HL-60 (cell line): Measurements from ENCODE around the gene FTO.

Experiments
- DNase-seq, 2 experiments: peaks; one replicate each; pipeline ENCODE4 v3.0.0-alpha.2; 2010 to 2020; ENCODE audit warnings: low read depth in 1 of 2, low spot score in 1 of 2
- H3K27ac ChIP-seq: fragments of 250-450 bp; sonication (Bioruptor Pico); replicated peaks from 2 replicates; pipeline ENCODE4 v1.5.1; 2020; ENCODE audit warnings: mild to moderate bottlenecking, moderate library complexity
- H3K27me3 ChIP-seq: fragments of 250-450 bp; sonication (Bioruptor Pico); 2 replicates; pipeline ENCODE4 v1.5.1; 2021; ENCODE audit warnings: mild to moderate bottlenecking, moderate library complexity; ENCODE audit not compliant: insufficient read depth, poor library complexity, severe bottlenecking
- H3K4me3 ChIP-seq: replicated peaks from 2 replicates; pipeline ENCODE4 v1.5.1; 2011; ENCODE audit warnings: mild to moderate bottlenecking, control low read depth, low read length; ENCODE audit not compliant: insufficient read depth
- GABPA ChIP-seq: IDR thresholded peaks from 2 replicates; pipeline ENCODE4 v1.6.1; 2012; ENCODE audit warnings: low read depth
- POLR2AphosphoS5 ChIP-seq: IDR thresholded peaks from 2 replicates; pipeline ENCODE4 v1.6.1; 2012; ENCODE audit warnings: low read depth
- REST ChIP-seq: IDR thresholded peaks from 2 replicates; pipeline ENCODE4 v1.6.1; 2012; ENCODE audit warnings: low read depth; ENCODE audit not compliant: insufficient replicate concordance
- SPI1 ChIP-seq: IDR thresholded peaks from 2 replicates; pipeline ENCODE4 v1.6.1; 2012; ENCODE audit warnings: low read depth, mild to moderate bottlenecking, borderline replicate concordance
- TF ChIP-seq, protein P1 (sequence below): IDR thresholded peaks from one replicate; pipeline ENCODE4 v1.5.1; 2011; ENCODE audit warnings: low read length, control low read depth, inconsistent platforms; ENCODE audit not compliant: insufficient read depth

The FTO gene

GRCh38 chr16:53779186-53779585 lies 75.2 kb downstream of the FTO start:
- H3K4me3 ChIP-seq, result no peak overlapping the region

DNA sequence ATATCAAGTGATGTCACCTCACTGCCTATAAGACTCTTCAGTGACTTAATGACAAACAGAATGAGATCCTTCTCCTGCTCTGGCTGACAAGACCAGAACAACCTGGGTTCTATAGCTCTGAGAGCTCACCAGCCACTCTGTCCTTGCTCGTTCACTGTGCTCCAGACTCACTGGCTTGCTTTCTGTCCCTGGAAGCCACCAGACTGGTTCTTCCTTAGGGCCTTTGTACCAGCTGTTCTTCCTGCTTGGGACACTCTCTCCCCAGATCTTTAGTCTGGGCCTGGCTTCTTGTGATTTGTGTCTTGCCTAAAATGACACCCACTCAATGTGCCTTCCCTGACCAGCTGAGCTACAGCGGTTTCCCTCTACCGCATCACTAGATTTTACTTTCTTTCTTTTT lies 76.1 kb downstream of the FTO start:
- Histone ChIP-seq H3K27me3 (no peaks in the 10 kb centered on the region), H3K27ac (no peak overlapping the region), H3K4me3 (no peak overlapping the region)
- no peak for DNase-seq
- TF ChIP-seq, protein P1, sequence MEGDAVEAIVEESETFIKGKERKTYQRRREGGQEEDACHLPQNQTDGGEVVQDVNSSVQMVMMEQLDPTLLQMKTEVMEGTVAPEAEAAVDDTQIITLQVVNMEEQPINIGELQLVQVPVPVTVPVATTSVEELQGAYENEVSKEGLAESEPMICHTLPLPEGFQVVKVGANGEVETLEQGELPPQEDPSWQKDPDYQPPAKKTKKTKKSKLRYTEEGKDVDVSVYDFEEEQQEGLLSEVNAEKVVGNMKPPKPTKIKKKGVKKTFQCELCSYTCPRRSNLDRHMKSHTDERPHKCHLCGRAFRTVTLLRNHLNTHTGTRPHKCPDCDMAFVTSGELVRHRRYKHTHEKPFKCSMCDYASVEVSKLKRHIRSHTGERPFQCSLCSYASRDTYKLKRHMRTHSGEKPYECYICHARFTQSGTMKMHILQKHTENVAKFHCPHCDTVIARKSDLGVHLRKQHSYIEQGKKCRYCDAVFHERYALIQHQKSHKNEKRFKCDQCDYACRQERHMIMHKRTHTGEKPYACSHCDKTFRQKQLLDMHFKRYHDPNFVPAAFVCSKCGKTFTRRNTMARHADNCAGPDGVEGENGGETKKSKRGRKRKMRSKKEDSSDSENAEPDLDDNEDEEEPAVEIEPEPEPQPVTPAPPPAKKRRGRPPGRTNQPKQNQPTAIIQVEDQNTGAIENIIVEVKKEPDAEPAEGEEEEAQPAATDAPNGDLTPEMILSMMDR, result no peak
- no peak for TF ChIP-seq GABPA
- TF ChIP-seq REST, result no peak
- TF ChIP-seq POLR2AphosphoS5, result no peak
- no peak for TF ChIP-seq SPI1

More at GRCh38 chr16:53779186-53779585, 75.2 kb downstream of the FTO start:
- TF ChIP-seq REST (no peak), GABPA (no peak), SPI1 (no peak), POLR2AphosphoS5 (no peak)
- TF ChIP-seq, protein P1, result no peak
- Histone ChIP-seq H3K27me3 (no peaks in the 10 kb centered on the region), H3K27ac (no peak overlapping the region)
- DNase-seq, result no peak

DNA sequence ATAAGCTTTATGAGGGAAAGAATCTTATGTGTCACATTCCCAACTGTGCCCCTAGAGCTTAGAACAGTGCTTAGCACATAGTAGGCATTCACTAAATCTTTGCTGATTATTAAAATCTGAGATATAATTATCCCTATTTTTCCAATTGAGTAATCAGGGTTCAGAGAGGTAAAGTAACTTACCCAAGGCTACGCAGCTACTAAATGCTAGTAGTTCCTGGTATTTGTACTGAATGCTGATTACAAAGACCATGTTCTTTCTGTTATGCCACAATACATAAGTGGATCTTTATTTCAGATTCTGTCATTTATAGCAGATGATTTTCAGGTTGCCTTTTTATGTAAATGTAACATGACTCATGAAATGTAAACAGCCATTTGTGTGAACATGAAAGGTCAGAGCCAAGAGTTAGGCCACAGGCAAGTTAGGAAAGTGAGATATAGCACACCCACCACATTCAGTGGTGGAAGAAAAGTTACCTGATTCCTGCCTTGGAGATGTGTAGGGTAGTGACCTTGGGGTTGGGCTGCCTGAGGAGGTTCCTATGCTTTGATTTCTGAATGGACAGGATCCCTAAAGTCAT lies 77.2 kb downstream of the FTO start:
- no peak for DNase-seq
- TF ChIP-seq, protein P1, result no peak
- no peak for TF ChIP-seq GABPA
- no peak for TF ChIP-seq SPI1
- TF ChIP-seq REST, result no peak
- TF ChIP-seq POLR2AphosphoS5, result no peak
- no peak overlapping the region for H3K27ac ChIP-seq

More for the DNA sequence above, 77.2 kb downstream of the FTO start:
- Histone ChIP-seq H3K27me3 (no peaks in the 10 kb centered on the region), H3K4me3 (no peak overlapping the region)
